HPDE6-E6E7 (cell line): Measurements from ENCODE around the gene OR1F1.

Source experiments
- DNase-seq: peaks from one replicate; pipeline ENCODE4 v3.0.0; 2011; ENCODE audit warnings: missing footprints; ENCODE audit errors: extremely low spot score

Gene OR1F1

DNA sequence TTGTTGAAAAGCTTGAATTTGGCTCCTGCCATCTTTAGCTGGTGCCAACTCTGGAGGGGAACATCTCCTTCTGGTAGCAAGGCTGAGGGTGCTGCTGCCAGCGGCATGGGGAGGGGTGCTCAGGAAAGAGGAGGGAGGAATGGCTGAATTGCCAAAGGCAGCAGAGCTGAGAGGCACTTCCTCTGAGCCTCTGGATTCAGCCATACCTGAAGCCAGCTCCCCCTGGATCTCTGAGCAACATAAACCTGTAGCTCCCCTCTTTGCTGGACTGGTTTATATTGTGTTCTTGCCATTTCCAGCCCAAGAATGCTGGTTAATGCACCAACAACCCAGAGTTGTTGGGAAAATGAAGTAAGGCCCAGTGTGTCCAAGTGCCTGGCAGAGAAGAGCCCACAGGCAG, 61.0 kb downstream of the OR1F1 start:
- DNase-seq: no peak

DNA sequence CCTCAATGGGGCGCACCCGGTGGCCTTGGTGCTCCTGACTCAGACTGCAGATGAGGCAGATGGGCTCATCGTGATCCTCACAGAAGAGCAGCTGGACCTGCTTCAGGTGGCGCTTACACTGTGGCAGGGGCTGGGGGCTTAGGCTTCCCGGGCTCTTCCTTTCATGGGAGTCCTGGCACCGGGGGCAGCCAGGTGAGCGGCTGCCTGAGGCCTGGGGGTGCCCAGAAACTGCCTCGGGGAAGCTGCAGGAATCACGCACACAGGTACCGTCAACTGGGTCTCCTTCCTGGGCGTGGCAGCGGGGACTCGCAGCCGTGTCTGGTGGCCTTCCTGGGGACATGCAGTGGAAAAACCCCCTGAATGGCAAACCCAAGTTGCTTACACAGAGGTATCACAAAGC, 61.4 kb downstream of the OR1F1 start:
- no peak for DNase-seq

DNA sequence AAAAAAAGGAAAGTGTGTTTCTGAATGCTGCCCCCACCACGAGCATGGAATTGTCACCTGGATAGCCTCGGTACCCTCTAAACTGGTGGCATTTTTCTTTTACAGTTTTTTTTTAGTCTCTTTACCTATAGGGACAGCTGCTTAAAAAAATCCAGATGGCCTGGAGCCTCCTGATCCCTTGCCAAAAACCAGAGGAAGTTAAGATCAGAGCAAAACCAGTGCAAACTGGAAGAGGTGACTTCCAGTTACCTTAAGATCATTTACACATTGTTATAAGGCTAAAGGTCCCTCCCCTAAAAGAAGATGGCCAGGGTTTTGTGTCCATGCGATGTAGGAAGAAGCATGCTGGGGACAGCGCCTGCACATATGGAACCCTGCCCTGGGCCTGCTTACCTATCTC, 65.0 kb downstream of the OR1F1 start:
- no peak for DNase-seq

DNA sequence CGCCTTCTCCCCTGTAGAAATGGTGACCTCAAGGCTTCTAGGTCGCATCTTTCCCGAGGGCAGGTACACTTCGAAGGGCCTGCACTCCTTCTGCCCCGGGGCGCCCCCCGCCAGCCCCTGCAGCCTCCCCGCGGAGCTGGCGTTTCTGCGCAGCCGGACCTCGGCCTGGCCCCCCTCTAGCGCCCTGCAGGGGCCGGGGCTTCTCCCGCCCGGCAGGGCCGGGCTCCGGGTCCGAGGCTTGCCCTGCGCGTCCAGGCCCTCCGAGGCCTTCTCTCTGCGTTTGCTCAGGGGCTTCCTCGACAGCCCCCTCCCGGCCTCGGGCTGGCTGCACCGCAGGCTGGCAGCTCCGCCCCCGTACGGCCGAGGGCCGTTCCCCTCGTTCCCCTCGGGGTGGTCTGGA, 66.3 kb downstream of the OR1F1 start:
- DNase-seq: no peak
